Smooth muscle cell (in vitro differentiated cells): ENCODE measurements around the gene HOXB6. TPM values are rescaled to one million over a fixed set of nuclear protein-coding genes. Genes with fewer than 3 reads are reported as not detected.

ENCODE experiments used
- DNase-seq: peaks from one replicate; lab custom pipeline; 2025; ENCODE audit not compliant: unreplicated experiment; lab: John Stamatoyannopoulos, UW
- H2AFZ ChIP-seq: fragments of 200-600 bp; sonication (generic); 2 replicates; pipeline ENCODE4 v1.6.0; 2016; ENCODE audit warnings: antibody characterized with exemption, low read depth, mild to moderate bottlenecking
- H3F3A ChIP-seq: fragments of 200-600 bp; sonication (generic); 2 replicates; pipeline ENCODE4 v1.6.0; 2017; ENCODE audit warnings: antibody characterized with exemption, low read depth
- H3K27ac ChIP-seq: fragments of 200-600 bp; sonication (generic); 2 replicates; pipeline ENCODE4 v1.5.1; 2016; ENCODE audit warnings: low read depth, mild to moderate bottlenecking
- H3K27me3 ChIP-seq: fragments of 200-600 bp; sonication (generic); 2 replicates; pipeline ENCODE4 v1.6.1; 2016; ENCODE audit warnings: low read depth, mild to moderate bottlenecking
- H3K36me3 ChIP-seq: fragments of 200-600 bp; sonication (generic); 2 replicates; pipeline ENCODE4 v1.5.1; 2016; ENCODE audit warnings: low read depth
- H3K4me1 ChIP-seq: fragments of 200-600 bp; sonication (generic); 2 replicates; pipeline ENCODE4 v1.5.1; 2016; ENCODE audit warnings: low read depth
- H3K4me2 ChIP-seq: fragments of 200-600 bp; sonication (generic); 2 replicates; pipeline ENCODE4 v1.6.0; 2016; ENCODE audit warnings: mild to moderate bottlenecking
- H3K4me3 ChIP-seq: fragments of 200-600 bp; sonication (generic); 2 replicates; pipeline ENCODE4 v1.5.1; 2016; ENCODE audit warnings: mild to moderate bottlenecking
- H3K79me2 ChIP-seq: fragments of 200-600 bp; sonication (generic); 2 replicates; pipeline ENCODE4 v1.6.0; 2016; ENCODE audit warnings: low read depth, mild to moderate bottlenecking
- H3K9ac ChIP-seq: fragments of 200-600 bp; sonication (generic); 2 replicates; pipeline ENCODE4 v1.6.0; 2016; ENCODE audit warnings: low read depth
- H3K9me3 ChIP-seq: fragments of 200-600 bp; sonication (generic); replicated peaks from 2 replicates; pipeline ENCODE4 v1.5.1; 2016; ENCODE audit warnings: low read depth
- H4K20me1 ChIP-seq: fragments of 200-600 bp; sonication (generic); 2 replicates; pipeline ENCODE4 v1.6.0; 2016; ENCODE audit warnings: low read depth
- CTCF ChIP-seq: fragments of 200-600 bp; sonication (generic); IDR thresholded peaks from 2 replicates; pipeline ENCODE4 v1.5.1; 2017; ENCODE audit warnings: borderline replicate concordance, mild to moderate bottlenecking, antibody characterized with exemption; ENCODE audit not compliant: insufficient read depth, poor library complexity, severe bottlenecking
- WGBS: methylation state at CpG from one replicate; pipeline ENCODE4 v1.1.7; 2016; ENCODE audit warnings: low lambda C conversion rate; 5-methylcytosine and 5-hydroxymethylcytosine counted together
- polyA plus RNA-seq: library from polyadenylated mRNA; unstranded; fragments of >200 nt; fragmentation: Nextera tagmentation; extraction: Ambion mirVana; gene quantifications from 2 replicates; pipeline ENCODE4 v1.2.1, GENCODE V29; 2016
- total RNA-seq: library from RNA; depleted of rRNA; stranded (reverse); fragments of >200 nt; gene quantifications from 2 replicates; pipeline ENCODE4 v1.2.3, GENCODE V29; 2014

HOXB6 gene
- total and polyA plus RNA-seq, 2 experiments from 2014 or later = 6.3 to 9.3 TPM

- Histone ChIP-seq H4K20me1 (peaks cover 100% of the 10 kb centered on the region), H3K27me3 (peaks cover 99% of the 10 kb centered on the region), H3K36me3 (no peaks in the 10 kb centered on the region), H3K9me3 (no peaks in the 10 kb centered on the region), H3K9ac (no peak overlapping the region), H3K4me1 (peaks cover 10% of the 10 kb centered on the region), H3K4me2 (no peak overlapping the region), H3K4me3 (no peak overlapping the region), H2AFZ (no peak overlapping the region), H3K27ac (no peak overlapping the region), H3K79me2 (peaks cover 52% of the 10 kb centered on the region), H3F3A (no peaks in the 10 kb centered on the region)
- no peak for TF ChIP-seq CTCF
- WGBS = 44% methylated on average over 2 of the region's 2 CpGs
- DNase-seq = no peak
Measured at GRCh38 chr17:48566717-48567116, 38.1 kb downstream of the HOXB6 start.

- no peaks in the 10 kb centered on the region for H3F3A ChIP-seq
- peaks cover 10% of the 10 kb centered on the region for H3K4me1 ChIP-seq
- peaks cover 100% of the 10 kb centered on the region for H4K20me1 ChIP-seq
- H3K9me3 ChIP-seq = no peaks in the 10 kb centered on the region
- no peak overlapping the region for H3K9ac ChIP-seq
- no peak overlapping the region for H3K4me3 ChIP-seq
- H3K27ac ChIP-seq = no peak overlapping the region
- H3K36me3 ChIP-seq = no peaks in the 10 kb centered on the region
- H2AFZ ChIP-seq = no peak overlapping the region
- no peak for TF ChIP-seq CTCF
- peaks cover 94% of the 10 kb centered on the region for H3K27me3 ChIP-seq
- DNase-seq = no peak
- H3K79me2 ChIP-seq = peaks cover 52% of the 10 kb centered on the region
- H3K4me2 ChIP-seq = no peak overlapping the region
- WGBS = 76% methylated on average over 3 of the region's 4 CpGs
Measured at GRCh38 chr17:48565925-48566710, 38.7 kb downstream of the HOXB6 start.

- TF ChIP-seq CTCF = no peak
- Histone ChIP-seq H3K79me2 (peaks cover 45% of the 10 kb centered on the region), H3K4me2 (peak overlapping the region; percentile 89), H2AFZ (no peak overlapping the region), H3K4me1 (peaks cover 6% of the 10 kb centered on the region), H4K20me1 (peaks cover 100% of the 10 kb centered on the region), H3K27ac (no peak overlapping the region), H3K36me3 (no peaks in the 10 kb centered on the region), H3F3A (no peaks in the 10 kb centered on the region), H3K27me3 (peaks cover 92% of the 10 kb centered on the region), H3K9ac (no peak overlapping the region), H3K4me3 (no peak overlapping the region), H3K9me3 (no peaks in the 10 kb centered on the region)
- no peak for DNase-seq
- WGBS = 70% methylated on average over 2 of the region's 2 CpGs
Measured at GRCh38 chr17:48565022-48565554, 39.7 kb downstream of the HOXB6 start.
